ENCODE data around the gene AIG1.

AIG1 gene

GRCh38 chr6:143187238-143187923 lies 126.7 kb downstream of the AIG1 start:
- no peak for ATAC-seq
- Mint-ChIP-seq H3K27ac (no peak overlapping the region), H3K4me1 (no peaks in the 10 kb centered on the region), H3K4me3 (no peak overlapping the region), H3K36me3 (ENCODE audit: low read depth) (peaks cover 5% of the 10 kb centered on the region), H3K27me3 (no peaks in the 10 kb centered on the region), H3K9me3 (no peaks in the 10 kb centered on the region)
- DNase-seq = no peak

DNA sequence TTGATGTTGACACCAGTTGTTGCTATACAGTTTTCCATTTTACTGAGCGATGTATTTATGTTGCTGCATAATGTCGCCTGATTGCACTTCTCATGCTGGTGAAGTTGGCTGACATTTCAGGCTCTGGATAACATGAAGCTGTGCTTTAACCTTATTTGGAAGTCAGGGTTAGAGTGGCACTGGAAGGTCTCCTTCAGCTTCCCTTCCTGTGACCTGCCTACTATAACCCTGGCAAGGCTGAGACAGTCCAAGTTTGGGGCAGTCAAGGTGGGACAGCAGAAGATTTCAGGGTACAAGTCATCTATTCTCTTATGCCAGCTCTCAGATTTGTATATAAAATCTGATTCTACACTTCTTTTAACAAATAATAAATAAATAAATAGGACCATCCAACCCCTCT lies 127.6 kb downstream of the AIG1 start:
- no peaks in the 10 kb centered on the region for H3K4me1 Mint-ChIP-seq

DNA sequence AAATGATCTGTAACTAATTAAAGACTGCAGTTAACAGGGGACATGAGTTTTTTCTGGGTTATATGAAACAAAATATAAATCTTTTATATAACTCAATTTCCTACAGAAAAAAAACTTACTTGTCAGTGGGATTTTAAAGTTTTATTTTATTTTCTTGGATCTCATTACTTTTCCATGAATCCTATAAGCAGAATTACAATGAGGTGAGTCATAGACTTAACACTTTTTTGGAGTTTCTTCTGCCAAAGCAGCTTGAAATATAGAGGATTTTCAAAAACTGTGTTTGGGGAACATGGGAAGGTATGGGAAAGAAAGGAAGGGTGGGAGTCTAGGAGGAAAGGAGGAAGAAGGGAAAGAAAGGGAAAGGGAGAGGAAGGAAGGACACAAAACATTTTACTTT lies 130.7 kb downstream of the AIG1 start:
- Mint-ChIP-seq H3K36me3 (ENCODE audit: low read depth) (peaks cover 7% of the 10 kb centered on the region), H3K27ac (no peak overlapping the region), H3K9me3 (no peaks in the 10 kb centered on the region), H3K27me3 (no peaks in the 10 kb centered on the region), H3K4me1 (no peaks in the 10 kb centered on the region), H3K4me3 (no peak overlapping the region)
- DNase-seq (no peak), ATAC-seq (no peak)

More for the DNA sequence above, 127.6 kb downstream of the AIG1 start:
- Mint-ChIP-seq H3K27ac (no peak overlapping the region), H3K27me3 (no peaks in the 10 kb centered on the region), H3K9me3 (no peaks in the 10 kb centered on the region), H3K4me3 (no peak overlapping the region), H3K36me3 (ENCODE audit: low read depth) (peaks cover 5% of the 10 kb centered on the region)
- DNase-seq = no peak
- no peak for ATAC-seq

GRCh38 chr6:143192766-143193165 lies 132.1 kb downstream of the AIG1 start:
- Mint-ChIP-seq H3K27ac (no peak overlapping the region), H3K9me3 (no peaks in the 10 kb centered on the region), H3K27me3 (no peaks in the 10 kb centered on the region), H3K36me3 (ENCODE audit: low read depth) (peaks cover 7% of the 10 kb centered on the region), H3K4me1 (no peaks in the 10 kb centered on the region), H3K4me3 (no peak overlapping the region)
- no peak for DNase-seq
- no peak for ATAC-seq

GRCh38 chr6:143193571-143194094 lies 132.9 kb downstream of the AIG1 start:
- H3K36me3 Mint-ChIP-seq (ENCODE audit: low read depth) = peaks cover 4% of the 10 kb centered on the region
- peaks cover 2% of the 10 kb centered on the region for H3K4me1 Mint-ChIP-seq
- no peaks in the 10 kb centered on the region for H3K27me3 Mint-ChIP-seq
- DNase-seq (no peak), ATAC-seq (no peak)
- no peak overlapping the region for H3K4me3 Mint-ChIP-seq
- H3K9me3 Mint-ChIP-seq = no peaks in the 10 kb centered on the region
- no peak overlapping the region for H3K27ac Mint-ChIP-seq

DNA sequence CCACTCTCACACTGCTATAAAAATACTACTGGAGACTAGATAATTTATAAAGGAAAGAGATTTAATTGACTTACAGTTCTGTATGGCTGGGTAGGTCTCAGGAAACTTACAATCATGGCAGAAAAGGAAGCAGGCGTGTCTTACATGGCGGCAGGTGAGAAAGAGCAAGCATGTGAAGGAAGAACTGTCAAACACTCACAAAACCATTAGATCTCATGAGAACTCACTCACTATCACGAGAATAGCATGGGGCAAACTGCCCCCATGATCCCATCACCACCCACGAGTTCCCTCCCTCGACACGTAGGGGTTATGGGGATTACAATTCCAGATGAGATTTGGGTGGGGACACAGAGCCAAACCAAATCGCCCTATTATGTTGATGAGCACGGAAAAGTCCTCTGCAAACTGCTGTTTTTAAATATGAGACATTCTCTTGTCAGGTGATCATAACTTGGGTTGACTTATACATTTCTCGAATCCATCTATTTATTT lies 133.5 kb downstream of the AIG1 start:
- peaks cover 4% of the 10 kb centered on the region for H3K36me3 Mint-ChIP-seq (ENCODE audit: low read depth)
- H3K4me3 Mint-ChIP-seq = no peak overlapping the region
- H3K9me3 Mint-ChIP-seq = no peaks in the 10 kb centered on the region
- H3K4me1 Mint-ChIP-seq = peaks cover 4% of the 10 kb centered on the region
- H3K27me3 Mint-ChIP-seq = no peaks in the 10 kb centered on the region
- H3K27ac Mint-ChIP-seq = no peak overlapping the region
- DNase-seq = no peak
- ATAC-seq = no peak

DNA sequence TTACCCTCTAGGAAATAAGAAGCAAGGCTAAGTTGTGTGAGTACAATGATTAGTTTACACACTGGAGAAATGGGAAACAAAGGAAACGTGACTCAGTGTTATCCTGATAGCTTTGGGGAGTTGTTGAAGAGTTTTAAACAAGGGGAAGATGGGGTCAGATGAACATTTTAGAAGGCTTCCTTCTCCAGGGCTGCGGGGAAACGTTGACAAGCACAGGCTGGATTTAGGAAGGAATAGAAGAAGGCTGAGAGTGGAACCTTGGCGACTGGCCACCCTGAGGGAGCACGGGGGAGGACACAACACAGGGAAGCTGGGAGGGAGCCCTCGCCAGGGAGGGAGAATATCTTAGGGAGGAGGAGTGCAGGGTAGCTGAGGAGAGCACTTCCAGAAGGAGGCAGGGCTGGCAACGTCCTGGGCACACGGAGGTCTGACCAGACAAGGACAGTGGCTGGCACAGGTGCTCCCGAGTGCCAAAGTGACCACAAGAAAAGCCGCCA lies 134.7 kb downstream of the AIG1 start:
- ATAC-seq (no peak), DNase-seq (no peak)
- Mint-ChIP-seq H3K4me3 (no peak overlapping the region), H3K27ac (no peak overlapping the region), H3K27me3 (no peaks in the 10 kb centered on the region), H3K9me3 (no peaks in the 10 kb centered on the region), H3K36me3 (ENCODE audit: low read depth) (peaks cover 4% of the 10 kb centered on the region), H3K4me1 (peaks cover 13% of the 10 kb centered on the region)

GRCh38 chr6:143196525-143197225 lies 136.0 kb downstream of the AIG1 start:
- H3K4me1 Mint-ChIP-seq = peaks cover 18% of the 10 kb centered on the region

DNA sequence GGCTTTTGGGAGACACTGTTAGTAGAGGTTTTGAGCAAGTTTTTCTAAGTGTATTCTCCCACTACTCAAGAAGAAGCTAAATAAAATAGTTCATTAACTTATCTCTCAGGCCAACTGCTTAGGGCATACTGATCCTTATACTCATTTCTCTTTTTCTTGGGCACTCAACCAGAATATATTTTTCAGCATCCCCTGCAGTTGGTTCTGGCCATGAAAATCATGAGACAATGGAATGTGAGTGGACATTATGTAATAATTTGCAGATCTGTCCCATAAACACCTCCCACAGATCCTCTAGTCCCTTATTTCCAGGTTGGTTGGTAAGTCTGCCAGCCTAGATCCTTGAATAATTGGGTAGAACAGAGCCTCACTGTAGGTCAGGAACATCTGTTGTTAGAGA lies 136.7 kb downstream of the AIG1 start:
- no peak overlapping the region for H3K4me3 Mint-ChIP-seq
- ATAC-seq = no peak
- H3K9me3 Mint-ChIP-seq = peaks cover 4% of the 10 kb centered on the region
- peaks cover 18% of the 10 kb centered on the region for H3K4me1 Mint-ChIP-seq
- H3K27me3 Mint-ChIP-seq = no peaks in the 10 kb centered on the region
- no peak for DNase-seq
- peaks cover 2% of the 10 kb centered on the region for H3K36me3 Mint-ChIP-seq (ENCODE audit: low read depth)
- H3K27ac Mint-ChIP-seq = no peak overlapping the region

More at GRCh38 chr6:143196525-143197225, 136.0 kb downstream of the AIG1 start:
- ATAC-seq (no peak), DNase-seq (no peak)
- Mint-ChIP-seq H3K36me3 (ENCODE audit: low read depth) (peaks cover 2% of the 10 kb centered on the region), H3K27ac (no peak overlapping the region), H3K27me3 (no peaks in the 10 kb centered on the region), H3K9me3 (peaks cover 4% of the 10 kb centered on the region), H3K4me3 (no peak overlapping the region)

- Mint-ChIP-seq H3K27ac (no peak overlapping the region), H3K36me3 (ENCODE audit: low read depth) (peaks cover 2% of the 10 kb centered on the region), H3K27me3 (no peaks in the 10 kb centered on the region), H3K4me1 (peaks cover 18% of the 10 kb centered on the region), H3K4me3 (no peak overlapping the region), H3K9me3 (peaks cover 7% of the 10 kb centered on the region)
- no peak for DNase-seq
- no peak for ATAC-seq
These were observed 137.6 kb downstream of the AIG1 start for GRCh38 chr6:143198312-143198711.

DNA sequence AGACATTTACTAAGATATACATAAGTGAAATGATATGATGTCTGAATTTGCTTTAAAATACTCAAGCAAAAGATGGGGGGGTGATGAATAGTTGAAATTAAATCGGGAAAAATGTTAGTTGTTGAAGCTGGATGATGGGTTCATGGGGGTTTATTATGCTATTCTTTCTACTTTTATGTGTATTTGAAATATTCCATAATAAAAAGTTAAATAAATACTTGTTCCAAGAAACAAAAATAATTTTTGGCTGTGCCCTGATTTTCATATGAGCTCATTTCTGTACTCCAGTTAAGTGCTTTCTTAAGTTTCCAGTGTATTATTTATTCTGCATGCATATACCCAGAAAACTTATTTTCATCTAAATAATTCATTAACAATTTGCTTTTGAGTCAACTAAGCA lies 138.6 kb downstream of the AIG1 start:
- ATAC-seq = no peak
- H3K9me3 Mint-ChIP-seq = peaks cover 15% of the 10 kb centered on the region
- peaks cover 5% of the 10 kb centered on the region for H3K36me3 Mint-ChIP-seq (ENCODE audit: low read depth)

GRCh38 chr6:143200167-143200770 lies 139.6 kb downstream of the AIG1 start:
- peaks cover 5% of the 10 kb centered on the region for H3K36me3 Mint-ChIP-seq (ENCODE audit: low read depth)
- H3K4me1 Mint-ChIP-seq = peaks cover 18% of the 10 kb centered on the region
- H3K27ac Mint-ChIP-seq = no peak overlapping the region
- H3K4me3 Mint-ChIP-seq = no peak overlapping the region
- no peaks in the 10 kb centered on the region for H3K27me3 Mint-ChIP-seq
- ATAC-seq (no peak), DNase-seq (no peak)
- H3K9me3 Mint-ChIP-seq = peaks cover 15% of the 10 kb centered on the region

More for the DNA sequence above, 138.6 kb downstream of the AIG1 start:
- H3K27me3 Mint-ChIP-seq = no peaks in the 10 kb centered on the region
- H3K4me3 Mint-ChIP-seq = no peak overlapping the region
- no peak overlapping the region for H3K27ac Mint-ChIP-seq
- no peak for DNase-seq
- H3K4me1 Mint-ChIP-seq = peaks cover 18% of the 10 kb centered on the region

DNA sequence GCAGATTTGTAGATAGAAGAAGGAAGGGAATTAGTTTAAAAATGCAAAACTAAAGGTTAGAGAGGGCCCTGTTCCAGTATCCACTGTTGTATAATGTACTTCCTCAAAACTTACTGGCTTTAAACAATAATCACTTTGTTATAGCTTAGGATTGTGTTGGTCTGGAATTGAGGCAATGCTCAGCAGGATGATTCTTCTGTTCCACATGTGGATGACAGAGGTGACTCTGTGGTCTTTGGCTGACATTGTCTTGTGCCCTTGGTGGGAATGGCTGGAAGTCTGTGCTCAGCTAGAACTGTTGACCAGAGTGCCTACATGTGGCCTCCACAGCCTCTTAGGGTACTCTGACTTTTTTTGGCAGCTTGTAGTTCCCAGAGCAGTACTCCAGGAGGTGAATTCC lies 143.4 kb downstream of the AIG1 start:
- peaks cover 7% of the 10 kb centered on the region for H3K36me3 Mint-ChIP-seq (ENCODE audit: low read depth)
- ATAC-seq = no peak
- H3K27me3 Mint-ChIP-seq = no peaks in the 10 kb centered on the region
- no peak for DNase-seq
- H3K9me3 Mint-ChIP-seq = peaks cover 16% of the 10 kb centered on the region
- peaks cover 14% of the 10 kb centered on the region for H3K4me1 Mint-ChIP-seq
- H3K27ac Mint-ChIP-seq = no peak overlapping the region
- no peak overlapping the region for H3K4me3 Mint-ChIP-seq

DNA sequence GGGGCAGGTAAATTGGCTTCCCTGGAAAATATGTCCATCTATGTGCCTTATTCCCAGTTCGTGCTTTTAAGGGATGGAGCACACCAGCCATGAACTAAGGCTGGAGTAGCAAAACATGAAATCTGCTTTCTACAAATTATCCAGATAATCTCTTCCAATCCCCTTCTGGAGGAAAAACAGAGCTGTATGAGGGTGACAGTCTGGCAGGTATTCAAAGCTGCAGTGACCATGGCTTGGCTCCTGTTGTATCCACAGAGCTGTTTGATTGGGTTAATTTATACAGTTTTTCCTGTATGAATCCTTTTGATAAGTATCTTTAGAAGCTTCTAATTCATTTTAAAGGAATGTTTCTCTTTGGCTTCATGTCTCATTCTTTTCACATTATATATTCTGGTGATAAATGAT lies 144.4 kb downstream of the AIG1 start:
- H3K36me3 Mint-ChIP-seq (ENCODE audit: low read depth) = peaks cover 10% of the 10 kb centered on the region
- peaks cover 8% of the 10 kb centered on the region for H3K4me1 Mint-ChIP-seq
- peaks cover 25% of the 10 kb centered on the region for H3K9me3 Mint-ChIP-seq
- H3K27me3 Mint-ChIP-seq = no peaks in the 10 kb centered on the region
- ATAC-seq (no peak), DNase-seq (no peak)
- H3K4me3 Mint-ChIP-seq = no peak overlapping the region
- H3K27ac Mint-ChIP-seq = no peak overlapping the region

Data from activated naive CD8-positive, alpha-beta T cell treated with anti-CD3 and anti-CD28 coated beads, Interleukin-2, amount 50 U/mL, for 24 hours (primary cell).